Esophagus (tissue), 2 donors: ENCODE data around the gene ZNF384. TPM values are rescaled to one million over a fixed set of nuclear protein-coding genes. Genes with fewer than 3 reads are reported as not detected.
"Not testable (repeated sequence)": the region's sequence is repeated elsewhere in the genome, so short reads cannot be mapped to it uniquely, and the experiment has no call there.

Experiments
- H3K27ac ChIP-seq, 2 donors: one replicate each; pipeline ENCODE4 v1.5.1; 2013; ENCODE audit warnings: low read depth in 2 of 2, mild to moderate bottlenecking in 2 of 2, inconsistent platforms in 1 of 2, low read length in 1 of 2, moderate library complexity in 1 of 2
- H3K27me3 ChIP-seq, 2 donors: one replicate each; pipeline ENCODE4 v1.6.1; 2013; ENCODE audit warnings: low read length in 2 of 2, control low read depth in 1 of 2, mild to moderate bottlenecking in 1 of 2; ENCODE audit not compliant: insufficient read depth in 2 of 2, control insufficient read depth in 1 of 2
- H3K36me3 ChIP-seq, 2 donors: one replicate each; pipeline ENCODE4 v1.6.1; 2013; ENCODE audit warnings: low read length in 1 of 2; ENCODE audit not compliant: control insufficient read depth in 2 of 2, insufficient read depth in 2 of 2
- H3K4me1 ChIP-seq, 2 donors: one replicate each; pipeline ENCODE4 v1.6.1; 2013; ENCODE audit warnings: low read length in 1 of 2; ENCODE audit not compliant: control insufficient read depth in 2 of 2, insufficient read depth in 2 of 2
- H3K4me3 ChIP-seq, 2 donors: one replicate each; pipeline ENCODE4 v1.5.1; 2013; ENCODE audit warnings: low read length in 2 of 2, mild to moderate bottlenecking in 2 of 2, low read depth in 1 of 2, moderate library complexity in 1 of 2
- H3K9me3 ChIP-seq, 2 donors: one replicate each; pipeline ENCODE4 v1.6.1; 2013; ENCODE audit warnings: mild to moderate bottlenecking in 2 of 2, low read depth in 1 of 2, low read length in 1 of 2, moderate library complexity in 1 of 2; ENCODE audit not compliant: control insufficient read depth in 2 of 2, insufficient read depth in 1 of 2
- WGBS, 2 donors: extraction: QIAGEN DNeasy Blood & Tissue Kit; methylation state at CpG; one replicate each; pipeline ENCODE4 v1.1.7; 2013; 5-methylcytosine and 5-hydroxymethylcytosine counted together
- polyA plus RNA-seq, 2 donors: library from polyadenylated mRNA; stranded (reverse); fragments of 200-250 nt; gene quantifications; one replicate each; pipeline ENCODE4 v1.2.3, GENCODE V29; 2013
- donor health status: healthy with polysubstance abuse.
- donor health status: Bipolar disorder and iron deficiency.

Gene ZNF384
- polyA plus RNA-seq, 2 donors, result 22.2 to 26.9 TPM

DNA sequence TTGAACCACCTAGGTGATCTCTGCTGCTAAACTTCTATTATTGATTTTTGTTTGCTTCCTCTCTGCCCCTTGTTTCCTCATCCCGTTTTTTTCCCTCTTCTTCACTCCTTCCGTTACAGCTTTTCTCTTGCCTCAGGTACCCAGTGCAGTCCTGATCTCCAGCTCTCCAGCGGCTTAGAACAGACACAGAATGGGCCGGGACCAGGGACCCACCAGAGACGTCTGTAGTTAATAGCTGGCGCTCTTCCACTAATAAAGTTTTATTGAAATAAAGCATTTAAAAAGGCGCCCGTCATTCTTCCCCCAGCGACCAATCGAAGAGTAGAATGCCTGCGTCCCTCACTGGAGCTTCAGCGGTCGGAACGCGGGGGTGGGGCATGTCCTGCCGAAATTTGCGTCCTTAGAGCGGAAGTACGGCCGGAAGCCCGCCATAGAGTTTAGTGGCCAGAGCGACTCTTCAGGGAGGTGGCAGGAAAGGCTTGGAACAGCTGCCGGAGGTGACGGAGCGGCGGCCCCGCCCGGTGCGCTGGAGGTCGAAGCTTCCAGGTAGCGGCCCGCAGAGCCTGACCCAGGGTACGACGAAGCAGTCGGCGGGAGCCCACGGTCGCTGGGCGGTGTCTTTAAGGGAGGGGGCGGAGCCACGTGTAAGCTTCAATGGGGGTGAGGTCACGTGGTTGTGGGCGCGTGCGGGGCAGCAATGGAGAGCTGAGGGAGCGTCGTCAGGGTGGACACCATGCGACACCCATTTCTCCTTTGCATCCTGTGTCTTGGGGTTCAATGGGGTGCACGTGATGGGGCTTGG, 34.6 kb upstream of the ZNF384 start, which contains the start of gene COPS7A:
Gene COPS7A, plus strand, starts transcription at position 440 of the 802 bp plus-strand sequence. CDS start 611 bp downstream, outside the sequence.
- Histone ChIP-seq H3K9me3 (no peaks in the 10 kb centered on the region), H3K27ac (peak within 1 kb of the TSS; percentile 68 to 94), H3K36me3 (peaks cover 0 to 7% of the 10 kb centered on the region in 2 donors), H3K4me1 (peaks cover 0 to 4% of the 10 kb centered on the region in 2 donors), H3K27me3 (no peaks in the 10 kb centered on the region), H3K4me3 (peak within 1 kb of the TSS; percentile 55 to 64)
- 0 to 1% methylated on average over 49 of the region's 49 CpGs for WGBS, 2 donors

DNA sequence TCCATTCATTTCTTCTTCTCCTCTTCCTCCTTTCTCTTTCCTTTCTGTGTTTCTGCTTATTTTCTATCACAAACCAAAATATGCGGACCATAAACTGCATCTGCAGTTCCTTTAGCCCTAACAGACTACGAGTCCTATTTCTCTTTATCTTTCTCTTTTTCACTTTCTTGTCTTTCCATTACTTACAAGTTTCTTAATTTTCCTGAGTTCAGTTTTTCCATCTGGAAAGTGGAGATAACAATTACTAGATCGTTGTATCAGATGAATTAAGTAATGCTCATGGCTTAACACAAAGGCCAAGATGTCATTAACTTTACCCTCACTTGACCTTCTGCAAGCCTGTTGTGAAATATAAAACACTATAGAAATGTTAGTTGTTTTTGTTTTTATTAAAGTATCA, 33.7 kb upstream of the ZNF384 start:
- Histone ChIP-seq H3K9me3 (no peaks in the 10 kb centered on the region), H3K4me1 (peaks cover 0 to 4% of the 10 kb centered on the region in 2 donors), H3K27ac (no peak overlapping the region), H3K36me3 (no peaks in the 10 kb centered on the region), H3K27me3 (no peaks in the 10 kb centered on the region), H3K4me3 (no peak overlapping the region)
- WGBS, 2 donors, result 80 to 86% methylated on average over 3 of the region's 3 CpGs

DNA sequence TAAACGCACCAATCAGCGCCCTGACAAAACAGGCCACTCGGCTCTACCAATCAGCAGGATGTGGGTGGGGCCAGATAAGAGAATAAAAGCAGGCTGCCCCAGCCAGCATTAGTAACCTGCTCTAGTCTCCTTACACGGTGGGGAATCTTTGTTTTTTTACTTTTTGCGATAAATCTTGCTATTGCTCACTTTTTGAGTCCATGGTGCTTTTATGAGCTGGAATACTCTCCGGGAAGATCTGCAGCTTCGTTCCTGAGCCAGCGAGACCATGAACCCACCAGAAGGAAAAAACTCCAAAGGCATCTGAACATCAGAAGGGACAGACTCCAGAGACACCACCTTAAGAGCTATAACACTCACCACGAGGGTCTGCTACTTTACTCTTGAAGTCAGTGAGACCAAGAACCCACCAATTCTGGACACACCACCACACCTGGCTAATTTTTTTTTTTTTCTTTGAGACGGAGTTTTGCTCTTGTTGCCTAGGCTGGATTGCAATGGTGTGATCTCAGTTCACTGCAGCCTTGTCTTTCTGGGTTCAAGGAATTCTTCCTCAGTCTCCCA, 27.8 kb upstream of the ZNF384 start:
- H3K4me3 ChIP-seq, result no peak overlapping the region
- H3K27me3 ChIP-seq, result no peaks in the 10 kb centered on the region
- no peaks in the 10 kb centered on the region for H3K9me3 ChIP-seq
- 74 to 85% methylated on average over 7 to 8 of the region's 10 CpGs for WGBS, 2 donors
- H3K36me3 ChIP-seq, result no peaks in the 10 kb centered on the region
- no peaks in the 10 kb centered on the region for H3K4me1 ChIP-seq
- no peak overlapping the region for H3K27ac ChIP-seq

DNA sequence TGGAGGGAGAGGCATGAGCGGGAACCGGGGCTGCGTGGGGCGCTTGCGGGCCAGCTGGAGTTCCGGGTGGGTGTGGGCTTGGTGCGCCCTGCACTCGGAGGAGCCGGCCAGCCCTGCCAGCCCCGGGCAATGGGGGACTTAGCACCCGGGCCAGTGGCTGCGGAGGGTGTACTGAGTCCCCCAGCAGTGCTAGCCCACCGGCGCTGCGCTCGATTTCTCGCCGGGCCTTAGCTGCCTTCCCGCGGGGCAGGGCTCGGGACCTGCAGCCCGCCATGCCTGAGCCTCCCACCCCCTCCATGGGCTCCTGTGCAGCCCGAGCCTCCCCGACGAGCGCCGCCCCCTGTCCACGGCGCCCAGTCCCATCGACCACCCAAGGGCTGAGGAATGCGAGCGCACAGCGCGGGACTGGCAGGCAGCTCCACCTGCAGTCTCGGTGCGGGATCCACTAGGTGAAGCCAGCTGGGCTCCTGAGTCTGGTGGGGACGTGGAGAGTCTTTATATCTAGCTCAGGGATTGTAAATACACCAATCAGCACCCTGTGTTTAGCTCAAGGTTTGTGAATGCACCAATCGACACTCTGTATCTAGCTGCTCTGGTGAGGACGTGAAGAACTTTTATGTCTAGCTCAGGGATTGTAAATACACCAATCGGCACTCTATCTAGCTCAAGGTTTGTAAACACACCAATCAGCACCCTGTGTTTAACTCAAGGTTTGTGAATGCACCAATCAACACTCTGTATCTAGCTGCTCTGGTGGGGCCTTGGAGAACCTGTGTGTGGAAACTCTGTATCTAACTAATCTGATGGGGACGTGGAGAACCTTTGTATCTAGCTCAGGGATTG, 27.1 kb upstream of the ZNF384 start:
- WGBS, 2 donors, result 89 to 90% methylated on average over 27 to 37 of the region's 41 CpGs
- H3K36me3 ChIP-seq, H3K4me3 ChIP-seq, H3K9me3 ChIP-seq, H3K27ac ChIP-seq, H3K4me1 ChIP-seq, H3K27me3 ChIP-seq: not testable (repeated sequence)

DNA sequence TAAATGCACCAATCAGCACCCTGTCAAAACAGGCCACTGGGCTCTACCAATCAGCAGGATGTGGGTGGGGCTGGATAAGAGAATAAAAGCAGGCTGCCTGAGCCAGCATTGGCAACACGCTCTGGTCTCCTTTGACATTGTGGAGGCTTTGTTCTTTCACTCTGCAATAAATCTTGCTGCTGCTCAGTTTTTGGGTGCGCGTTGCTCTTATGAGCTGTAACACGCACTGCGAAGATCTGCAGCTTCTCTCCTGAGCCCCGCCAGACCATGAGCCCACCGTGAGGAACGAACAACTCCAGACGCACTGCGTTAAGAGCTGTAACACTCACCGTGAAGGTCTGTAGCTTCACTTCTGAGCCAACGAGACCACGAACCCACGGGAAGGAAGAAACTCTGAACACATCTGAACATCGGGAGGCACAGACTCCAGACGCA, 19.8 kb upstream of the ZNF384 start:
- H3K27me3 ChIP-seq, result no peaks in the 10 kb centered on the region
- 77 to 79% methylated on average over 16 of the region's 16 CpGs for WGBS, 2 donors
- no peaks in the 10 kb centered on the region for H3K36me3 ChIP-seq
- no peak overlapping the region for H3K27ac ChIP-seq
- no peaks in the 10 kb centered on the region for H3K9me3 ChIP-seq
- H3K4me1 ChIP-seq, result no peaks in the 10 kb centered on the region
- no peak overlapping the region for H3K4me3 ChIP-seq

DNA sequence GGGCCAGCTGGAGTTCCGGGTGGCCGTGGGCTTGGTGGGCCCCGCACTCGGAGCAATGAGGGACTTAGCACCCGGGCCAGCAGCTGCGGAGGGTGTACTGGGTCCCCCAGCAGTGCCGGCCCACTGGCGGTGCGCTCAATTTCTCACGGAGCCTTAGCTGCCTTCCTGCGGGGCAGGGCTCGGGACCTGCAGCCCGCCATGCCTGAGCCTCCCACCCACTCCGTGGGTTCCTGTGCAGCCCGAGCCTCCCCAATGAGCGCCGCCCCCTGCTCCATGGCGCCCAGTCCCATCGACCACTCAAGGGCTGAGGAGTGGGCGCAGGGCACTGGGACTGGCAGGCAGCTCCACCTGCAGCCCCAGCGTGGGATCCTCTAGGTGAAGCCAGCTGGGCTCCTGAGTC, 19.2 kb upstream of the ZNF384 start:
- not testable (repeated sequence) for H3K27ac ChIP-seq, H3K4me1 ChIP-seq, H3K9me3 ChIP-seq, H3K4me3 ChIP-seq, H3K36me3 ChIP-seq, H3K27me3 ChIP-seq
- 92 to 93% methylated on average over 21 of the region's 21 CpGs for WGBS, 2 donors

DNA sequence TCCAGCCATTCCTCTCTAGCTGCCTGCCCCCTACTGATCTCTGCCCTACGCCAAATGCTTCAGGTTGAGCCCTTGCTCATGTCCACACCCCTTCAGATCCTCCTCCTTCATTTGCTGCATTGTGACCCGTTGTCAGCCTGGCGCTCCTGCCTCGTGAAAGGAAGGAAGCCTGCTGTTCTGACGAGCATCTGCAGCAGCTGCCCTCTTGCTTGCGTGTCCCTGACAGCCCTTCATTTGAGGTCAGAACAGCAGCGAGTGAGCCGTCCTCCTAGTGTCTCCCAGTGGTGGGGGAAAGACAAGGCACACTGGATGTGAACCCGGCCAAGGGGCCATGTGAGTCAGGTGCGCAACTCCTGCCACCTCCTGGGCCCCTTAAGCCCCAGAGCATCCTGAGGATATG, 14.5 kb upstream of the ZNF384 start:
- peaks cover 0 to 13% of the 10 kb centered on the region in 2 donors for H3K27me3 ChIP-seq
- 16 to 17% methylated on average over 10 of the region's 10 CpGs for WGBS, 2 donors

DNA sequence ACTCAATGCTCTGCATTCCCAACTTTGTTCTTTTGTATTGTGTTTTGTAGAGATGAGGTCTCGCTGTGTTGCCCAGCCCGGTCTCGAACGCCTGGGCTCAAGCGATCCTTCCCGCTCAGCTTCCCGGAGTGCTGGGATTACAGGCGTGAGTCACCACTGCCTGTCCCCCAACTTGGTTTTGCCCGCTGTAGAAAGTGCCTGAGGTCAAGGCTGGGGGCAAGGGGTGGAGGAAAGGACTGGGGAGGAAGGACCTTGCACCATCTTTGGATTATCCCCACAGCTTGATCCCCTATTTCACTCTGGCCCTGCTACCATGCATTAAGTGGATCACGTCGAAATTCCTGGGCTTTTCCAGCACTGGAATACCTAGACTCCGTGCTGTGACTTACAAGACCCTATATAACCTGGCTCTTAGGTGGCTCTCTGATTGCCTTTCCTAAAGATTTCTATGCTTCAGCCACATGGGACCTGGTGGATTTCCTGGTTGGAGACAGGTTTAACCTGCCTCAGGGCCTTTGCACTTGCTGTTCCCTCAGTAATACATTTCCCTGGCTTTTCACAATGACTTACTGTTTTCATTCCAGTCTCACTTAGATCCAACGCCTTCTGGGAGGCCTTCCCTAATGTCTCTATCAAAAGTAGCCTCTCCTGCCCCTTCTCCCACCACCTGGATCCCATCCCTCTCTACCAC, 12.0 kb upstream of the ZNF384 start:
- WGBS, 2 donors, result 27 to 30% methylated on average over 13 of the region's 13 CpGs
- peak overlapping the region in 1 of 2 donors; percentile 33 for H3K4me3 ChIP-seq
- H3K36me3 ChIP-seq, result no peaks in the 10 kb centered on the region
- no peak overlapping the region for H3K27ac ChIP-seq
- H3K9me3 ChIP-seq, result no peaks in the 10 kb centered on the region
- peaks cover 3 to 7% of the 10 kb centered on the region in 2 donors for H3K4me1 ChIP-seq
- H3K27me3 ChIP-seq, result peaks cover 2 to 18% of the 10 kb centered on the region in 2 donors

More for the DNA sequence above, 14.5 kb upstream of the ZNF384 start:
- Histone ChIP-seq H3K9me3 (no peaks in the 10 kb centered on the region), H3K36me3 (no peaks in the 10 kb centered on the region), H3K4me1 (peaks cover 3 to 7% of the 10 kb centered on the region in 2 donors), H3K4me3 (no peak overlapping the region), H3K27ac (no peak overlapping the region)

DNA sequence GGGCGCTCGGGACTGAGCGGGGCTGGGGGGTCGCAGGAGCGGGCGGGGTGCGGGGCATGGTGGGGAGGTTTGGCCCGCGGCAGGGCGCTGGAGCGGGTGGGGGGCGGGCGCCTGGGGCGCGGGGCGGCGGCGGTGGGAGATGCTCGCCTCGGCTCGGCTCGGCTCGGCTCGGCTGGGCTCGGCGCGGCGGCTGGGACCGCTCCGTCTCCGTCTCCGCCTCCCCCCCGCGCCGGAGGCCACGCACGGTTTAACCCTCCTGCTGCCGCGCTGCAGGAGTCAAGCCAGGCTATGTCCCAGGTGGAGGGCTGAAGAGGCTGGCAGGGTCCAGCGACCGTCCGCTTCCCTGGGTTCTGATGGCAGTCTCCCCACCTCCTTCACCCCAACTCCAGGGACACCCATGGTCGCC, 11.5 kb upstream of the ZNF384 start, which contains the start of gene PIANP:
Gene PIANP, minus strand, starts transcription at position 170 of the 406 bp plus-strand sequence. CDS start 2,754 bp downstream, outside the sequence.
- no peaks in the 10 kb centered on the region for H3K9me3 ChIP-seq
- H3K36me3 ChIP-seq, result no peaks in the 10 kb centered on the region
- peaks cover 2 to 18% of the 10 kb centered on the region in 2 donors for H3K27me3 ChIP-seq
- WGBS, 2 donors, result 0 to 1% methylated on average over 11 to 42 of the region's 43 CpGs
- no peak within 1 kb of the TSS for H3K27ac ChIP-seq
- H3K4me3 ChIP-seq, result peak within 1 kb of the TSS; percentile 33 to 41
- peaks cover 3 to 7% of the 10 kb centered on the region in 2 donors for H3K4me1 ChIP-seq
